OCI-LY7 (cell line): Measurements from ENCODE around the gene TIMP4.

Source experiments
- EZH2phosphoT487 ChIP-seq: fragments of 200-600 bp; sonication (generic); IDR thresholded peaks from 2 replicates; pipeline ENCODE4 v1.6.1; 2018; ENCODE audit warnings: low read depth, borderline replicate concordance, mild to moderate bottlenecking, mixed run types, antibody characterized with exemption, low read length, moderate library complexity, mixed read lengths
- TF ChIP-seq, protein P1 (sequence below): fragments of 200-600 bp; sonication (generic); conservative IDR thresholded peaks from 2 replicates; pipeline ENCODE4 v1.5.1; 2014; ENCODE audit warnings: mild to moderate bottlenecking, antibody characterized with exemption, low read length, moderate library complexity, mixed read lengths

DNA sequence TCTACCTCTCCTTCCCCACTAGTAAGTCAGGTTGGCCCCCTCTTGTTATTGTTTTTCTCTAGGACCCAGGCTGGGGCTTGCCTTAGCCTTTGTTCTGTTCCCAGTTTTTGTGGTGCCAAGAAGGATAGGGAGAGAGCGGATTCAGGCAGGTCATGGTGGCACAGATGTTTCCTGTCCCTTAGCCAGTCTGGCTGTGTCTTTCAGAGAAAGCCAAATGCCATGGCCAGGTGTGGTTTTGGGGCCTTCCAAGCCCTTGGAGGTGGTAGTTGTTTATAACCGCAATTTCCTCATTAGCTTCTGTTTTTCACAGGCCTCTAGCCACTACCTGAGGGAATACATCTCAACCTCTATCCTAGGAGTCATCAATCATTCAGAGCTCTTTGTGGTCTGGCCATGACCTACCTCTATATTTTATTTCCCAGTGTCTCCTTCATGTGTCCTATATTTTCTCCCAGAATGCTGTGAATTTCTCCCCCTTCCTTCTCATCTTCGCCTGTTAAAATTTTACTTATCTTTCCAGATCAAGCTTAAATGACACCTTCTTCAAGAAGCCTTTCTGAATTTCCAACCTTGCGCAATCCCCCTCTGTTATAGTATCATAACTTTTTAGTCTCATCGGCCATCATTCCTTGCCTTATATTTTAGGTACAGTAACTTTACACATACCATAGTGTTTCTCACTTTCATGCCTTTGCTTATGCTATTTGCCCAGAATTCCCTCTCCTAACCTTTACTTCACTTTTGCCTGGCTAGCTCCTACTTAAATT, 38.2 kb downstream of the TIMP4 start:
- TF ChIP-seq, protein P1, sequence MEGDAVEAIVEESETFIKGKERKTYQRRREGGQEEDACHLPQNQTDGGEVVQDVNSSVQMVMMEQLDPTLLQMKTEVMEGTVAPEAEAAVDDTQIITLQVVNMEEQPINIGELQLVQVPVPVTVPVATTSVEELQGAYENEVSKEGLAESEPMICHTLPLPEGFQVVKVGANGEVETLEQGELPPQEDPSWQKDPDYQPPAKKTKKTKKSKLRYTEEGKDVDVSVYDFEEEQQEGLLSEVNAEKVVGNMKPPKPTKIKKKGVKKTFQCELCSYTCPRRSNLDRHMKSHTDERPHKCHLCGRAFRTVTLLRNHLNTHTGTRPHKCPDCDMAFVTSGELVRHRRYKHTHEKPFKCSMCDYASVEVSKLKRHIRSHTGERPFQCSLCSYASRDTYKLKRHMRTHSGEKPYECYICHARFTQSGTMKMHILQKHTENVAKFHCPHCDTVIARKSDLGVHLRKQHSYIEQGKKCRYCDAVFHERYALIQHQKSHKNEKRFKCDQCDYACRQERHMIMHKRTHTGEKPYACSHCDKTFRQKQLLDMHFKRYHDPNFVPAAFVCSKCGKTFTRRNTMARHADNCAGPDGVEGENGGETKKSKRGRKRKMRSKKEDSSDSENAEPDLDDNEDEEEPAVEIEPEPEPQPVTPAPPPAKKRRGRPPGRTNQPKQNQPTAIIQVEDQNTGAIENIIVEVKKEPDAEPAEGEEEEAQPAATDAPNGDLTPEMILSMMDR: no peak
- TF ChIP-seq EZH2phosphoT487: no peak
